H1 (cell line): Measurements from ENCODE around the gene TK1. TPM values are rescaled to one million over a fixed set of nuclear protein-coding genes. Genes with fewer than 3 reads are reported as not detected.

Source experiments
- ATF2 ChIP-seq: IDR thresholded peaks from 2 replicates; pipeline ENCODE4 v1.6.1; 2012; ENCODE audit warnings: low read length, inconsistent platforms
- BCL11A ChIP-seq, 2 experiments: IDR thresholded peaks; one replicate each; pipeline ENCODE4 v1.6.1; 2011; ENCODE audit warnings: low read depth in 2 of 2, low read length in 2 of 2, mild to moderate bottlenecking in 2 of 2
- CBX5 ChIP-seq: fragments of 300-800, 300-1000 bp; sonication (generic); IDR thresholded peaks from 2 replicates; pipeline ENCODE4 v1.7.1; 2016; ENCODE audit warnings: antibody characterized with exemption, low read length, low read depth
- CHD2 ChIP-seq: IDR thresholded peaks from 2 replicates; pipeline ENCODE4 v1.6.1; 2012; ENCODE audit warnings: low read length, improper control_type of control experiment
- CTBP2 ChIP-seq: IDR thresholded peaks from 2 replicates; pipeline ENCODE4 v1.7.0; 2011; ENCODE audit warnings: borderline replicate concordance, mild to moderate bottlenecking, moderate library complexity, mixed read lengths, low read length; ENCODE audit not compliant: insufficient read depth, insufficient read length
- KDM4A ChIP-seq: IDR thresholded peaks from one replicate; pipeline ENCODE4 v1.7.1; 2012; ENCODE audit warnings: low read depth, mild to moderate bottlenecking, moderate library complexity, low read length, inconsistent platforms; ENCODE audit not compliant: severe bottlenecking
- MAFK ChIP-seq: IDR thresholded peaks from 2 replicates; pipeline ENCODE4 v1.6.1; 2012; ENCODE audit warnings: low read depth, mild to moderate bottlenecking, improper control_type of control experiment, low read length
- NANOG ChIP-seq: IDR thresholded peaks from 2 replicates; pipeline ENCODE4 v1.6.1; 2011; ENCODE audit warnings: low read length, low read depth, mild to moderate bottlenecking, inconsistent platforms; ENCODE audit not compliant: insufficient read depth, poor library complexity, severe bottlenecking
- PHF8 ChIP-seq: fragments of 200-600 bp; sonication (generic); conservative IDR thresholded peaks from 2 replicates; pipeline ENCODE4 v1.7.1; 2012; ENCODE audit warnings: low read depth, mild to moderate bottlenecking, inconsistent platforms, low read length, moderate library complexity
- POLR2A ChIP-seq, 2 experiments: IDR thresholded peaks; 1 replicate in 1 of 2; 2 replicates in 1 of 2; pipeline ENCODE4 v1.6.1; 2011; ENCODE audit warnings: low read depth in 2 of 2, low read length in 2 of 2, mild to moderate bottlenecking in 2 of 2; ENCODE audit errors: control extremely low read depth in 1 of 2
- RBBP5 ChIP-seq: IDR thresholded peaks from 2 replicates; pipeline ENCODE4 v1.7.1; 2012; ENCODE audit warnings: low read depth, mild to moderate bottlenecking, inconsistent platforms, low read length, moderate library complexity, borderline replicate concordance
- RNF2 ChIP-seq: fragments of 200-900, 300-1000 bp; sonication (generic); IDR thresholded peaks from 2 replicates; pipeline ENCODE4 v1.7.1; 2016; ENCODE audit warnings: borderline replicate concordance, low read depth, mild to moderate bottlenecking, antibody characterized with exemption, low read length; ENCODE audit not compliant: poor library complexity, severe bottlenecking; ENCODE audit errors: missing control alignments
- SAP30 ChIP-seq: fragments of 300-600 bp; sonication (generic); IDR thresholded peaks from 2 replicates; pipeline ENCODE4 v1.7.1; 2012; ENCODE audit warnings: low read length, moderate library complexity, mild to moderate bottlenecking, inconsistent platforms; ENCODE audit not compliant: insufficient read depth, insufficient replicate concordance
- SIRT6 ChIP-seq: IDR thresholded peaks from one replicate; pipeline ENCODE4 v1.7.1; 2012; ENCODE audit warnings: low read length, inconsistent platforms
- SP1 ChIP-seq: IDR thresholded peaks from 2 replicates; pipeline ENCODE4 v1.6.1; 2011; ENCODE audit warnings: low read depth, low read length
- TAF7 ChIP-seq: optimal IDR thresholded peaks from 2 replicates; pipeline ENCODE3; 2011; ENCODE audit warnings: low read depth, mild to moderate bottlenecking, inconsistent platforms, low read length, moderate library complexity, borderline replicate concordance
- polyA plus RNA-seq, 7 experiments: library from polyadenylated mRNA; depleted of rRNA in 3 of 7; stranded (reverse) in 5 of 7; unstranded in 2 of 7; fragments of >200 nt in 5 of 7; fragments of 200-250 nt in 2 of 7; gene quantifications; 1 replicate in 5 of 7; 2 replicates in 1 of 7; 4 replicates in 1 of 7; pipeline versions ENCODE4 v1.2.1 to v1.2.3, GENCODE V29; 2011 to 2013; ENCODE audit warnings: missing spikeins in 2 of 7, mixed read lengths in 2 of 7
- total RNA-seq: library from RNA; stranded (reverse); fragmentation: NEBNext Ultra II Directional; extraction: Animal tissue kit (Norgen Biotek cat#: 25700); gene quantifications from 2 replicates; pipeline ENCODE4 v1.2.1, GENCODE V29; 2021

The TK1 gene
- total and polyA plus RNA-seq, 2 of the 8 experiments (the other 6 are each of a cell fraction or from before 2014, with no cell fraction given): 66.9 to 147 TPM

- TF ChIP-seq ATF2 (no peak), BCL11A (IDR thresholded peaks at IDR 0.05; ENCODE audit: low read depth in 2 of 2, low read length in 2 of 2) (no peak), RNF2 (no peak), POLR2A (IDR thresholded peaks at IDR 0.05; ENCODE audit: control extremely low read depth in 1 of 2, low read depth in 2 of 2, low read length in 2 of 2) (0 out of 3 replicates have a peak, but pooled peaks of 1 of the 2 experiments have one; percentile 18), RBBP5 (0 out of 2 replicates have a peak, but pooled peaks have one; percentile 31), CBX5 (no peak), KDM4A (peak; percentile 84), MAFK (no peak), PHF8 (no peak), SIRT6 (no peak), CHD2 (peak; percentile 68), SP1 (peak; percentile 17; the same call in 1 of the 2 replicates), NANOG (no peak), CTBP2 (no peak), SAP30 (no peak), TAF7 (no peak)
Observed at GRCh38 chr17:78168242-78168902, 18.5 kb downstream of the TK1 start, which contains the start of gene SYNGR2 (continued).
